HG02884 (cell line): ENCODE results near the gene KIF9.
"Not testable (repeated sequence)": the region's sequence is repeated elsewhere in the genome, so short reads cannot be mapped to it uniquely, and the experiment has no call there.

Source experiments
- ATAC-seq: cut with Tn5 transposase; IDR thresholded peaks from one replicate; pipeline ENCODE4 v1.9.1; 2021; ENCODE audit warnings: mild to moderate bottlenecking, moderate library complexity; ENCODE audit not compliant: unreplicated experiment

KIF9 gene

GRCh38 chr3:47259114-47259513 lies 23.5 kb downstream of the KIF9 start:
- ATAC-seq, result no peak

DNA sequence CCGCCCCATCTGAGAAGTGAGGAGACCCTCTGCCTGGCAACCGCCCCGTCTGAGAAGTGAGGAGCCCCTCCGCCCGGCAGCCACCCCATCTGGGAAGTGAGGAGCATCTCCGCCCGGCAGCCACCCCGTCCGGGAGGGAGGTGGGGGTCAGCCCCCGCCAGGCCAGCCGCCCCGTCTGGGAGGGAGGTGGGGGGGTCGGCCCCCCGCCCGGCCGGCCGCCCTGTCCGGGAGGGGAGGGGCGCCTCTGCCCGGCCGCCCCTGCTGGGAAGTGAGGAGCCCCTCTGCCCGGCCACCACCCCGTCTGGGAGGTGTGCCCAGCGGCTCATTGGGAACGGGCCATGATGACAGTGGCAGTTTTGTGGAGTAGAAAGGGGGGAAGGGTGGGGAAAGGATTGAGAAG lies 26.3 kb downstream of the KIF9 start:
- not testable (repeated sequence) for ATAC-seq

DNA sequence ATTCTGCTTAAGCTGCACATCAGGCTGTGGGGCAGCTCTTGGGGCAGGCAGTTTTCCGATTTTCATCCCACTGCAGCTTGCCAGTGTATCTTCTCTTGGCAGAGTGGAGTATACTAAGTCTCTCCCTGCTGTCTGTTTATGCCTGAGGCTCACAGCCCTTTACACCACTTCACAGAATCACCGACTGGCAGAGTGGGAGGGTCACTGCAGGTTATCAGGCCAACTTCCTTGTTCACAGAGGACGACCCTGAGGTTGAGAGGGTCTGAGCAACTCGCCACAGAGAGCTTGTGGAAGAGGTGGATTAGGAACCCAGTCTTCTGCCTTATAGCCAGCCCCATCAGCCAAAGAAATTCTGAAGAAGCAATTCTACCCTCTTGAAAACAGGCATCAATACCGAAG lies 30.9 kb downstream of the KIF9 start:
- no peak for ATAC-seq

DNA sequence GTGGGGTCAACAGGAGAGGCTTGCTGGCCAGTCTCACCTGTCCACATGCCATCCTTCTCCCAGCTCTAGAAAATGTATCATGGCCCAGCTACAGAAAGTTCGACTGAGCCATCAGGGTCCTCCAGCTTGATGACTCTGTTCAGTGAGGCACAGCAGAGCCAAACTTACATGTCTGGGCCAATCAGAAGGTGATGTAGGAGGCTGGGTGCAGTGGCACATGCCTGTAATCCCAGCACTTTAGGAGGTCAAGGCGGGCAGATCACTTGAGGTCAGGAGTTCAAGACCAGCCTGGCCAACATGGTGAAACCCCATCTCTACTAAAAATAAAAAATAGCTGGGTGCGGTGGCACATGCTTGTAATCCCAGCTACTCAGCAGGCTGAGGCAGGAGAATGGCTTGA lies 31.5 kb downstream of the KIF9 start:
- not testable (repeated sequence) for ATAC-seq

GRCh38 chr3:47250309-47251060 lies 32.1 kb downstream of the KIF9 start:
- ATAC-seq, result no peak

DNA sequence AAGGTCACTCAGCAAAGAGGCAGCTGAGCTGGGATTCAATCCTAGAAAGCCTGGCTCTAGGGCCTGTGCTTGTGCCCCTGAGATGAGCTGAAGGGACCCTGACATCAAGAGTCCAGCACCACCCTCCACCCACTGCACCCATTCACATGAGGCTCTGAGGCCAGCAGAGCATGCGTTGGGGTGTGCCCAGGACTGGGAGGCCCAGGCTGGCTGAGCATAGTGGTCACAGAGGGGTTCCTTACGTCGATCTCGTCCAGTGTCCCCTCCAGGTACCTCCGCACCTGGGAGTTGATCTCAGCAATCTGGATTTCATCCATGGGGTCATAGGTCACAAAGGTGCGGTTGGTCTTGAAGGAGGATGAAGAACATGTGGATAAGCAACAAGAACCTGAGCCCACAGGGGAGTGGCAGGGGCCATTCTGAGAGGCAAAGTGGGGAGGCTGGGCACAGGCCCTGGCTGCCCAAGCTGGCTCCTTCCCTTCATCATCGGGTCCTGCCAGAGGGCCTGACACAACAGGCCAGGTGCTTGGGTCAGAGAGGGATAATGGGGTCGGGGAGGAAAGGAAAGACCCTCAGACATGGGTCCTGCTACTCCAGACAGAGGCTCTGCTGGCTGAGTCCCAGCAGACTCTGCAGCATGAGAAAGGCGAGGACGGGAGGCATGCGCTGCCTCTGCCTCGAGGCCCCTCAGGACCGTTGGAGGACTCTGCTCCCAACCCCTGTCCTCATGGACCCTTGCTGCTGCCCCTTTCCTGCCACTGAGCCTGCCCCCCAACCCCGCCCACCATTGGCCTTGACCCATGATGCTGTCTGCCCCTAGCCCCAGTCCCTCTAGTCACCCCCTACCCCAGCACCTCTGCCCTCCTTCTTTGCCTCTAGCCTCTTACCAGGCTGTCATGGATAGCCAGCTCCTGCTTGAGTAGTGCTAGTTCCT lies 35.2 kb downstream of the KIF9 start:
- no peak for ATAC-seq

DNA sequence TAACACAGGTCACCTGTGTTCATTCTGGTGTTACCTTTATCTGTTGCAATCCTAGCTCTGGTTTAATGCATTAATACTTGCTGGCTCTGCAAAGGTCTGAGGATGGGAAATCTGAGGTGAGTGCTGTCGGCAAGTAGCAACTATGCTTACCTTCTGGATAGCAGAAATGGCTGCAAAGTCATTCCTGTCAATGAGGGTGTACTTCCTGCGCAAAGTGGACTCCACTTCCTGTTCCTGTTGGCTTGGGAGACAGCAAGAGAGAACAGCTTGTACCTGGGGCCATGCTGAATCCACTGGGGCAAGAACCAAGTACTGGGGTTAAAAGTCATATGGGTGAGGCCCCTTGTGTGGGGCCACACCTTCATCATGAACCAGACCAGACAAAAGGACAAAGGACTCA lies 37.3 kb downstream of the KIF9 start:
- ATAC-seq, result no peak

- ATAC-seq, result no peak
Observed at GRCh38 chr3:47244531-47245100, 38.0 kb downstream of the KIF9 start.

- ATAC-seq, result no peak
Observed at GRCh38 chr3:47243419-47244147, 39.0 kb downstream of the KIF9 start.

DNA sequence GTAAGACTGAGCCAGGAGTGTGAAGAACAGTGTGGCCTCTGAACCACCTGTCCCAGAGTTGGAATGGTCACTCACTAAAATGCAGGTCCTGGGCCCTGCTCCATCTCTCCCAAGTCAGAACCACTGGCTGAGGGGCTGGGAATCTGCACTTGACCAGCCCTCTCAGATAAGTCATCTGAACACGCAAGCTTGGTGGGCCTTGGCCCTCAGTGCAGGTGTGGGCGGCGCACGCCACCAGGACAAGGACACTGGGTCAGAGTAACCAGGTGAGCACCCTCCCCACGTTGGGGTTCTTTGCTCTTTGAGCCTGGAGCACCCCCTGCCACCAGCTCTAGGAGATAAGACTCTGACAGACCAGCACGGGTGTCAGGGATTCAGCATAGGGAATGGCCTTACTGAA lies 42.7 kb downstream of the KIF9 start:
- no peak for ATAC-seq

- ATAC-seq, result no peak
Observed at GRCh38 chr3:47238017-47238416, 44.6 kb downstream of the KIF9 start.

DNA sequence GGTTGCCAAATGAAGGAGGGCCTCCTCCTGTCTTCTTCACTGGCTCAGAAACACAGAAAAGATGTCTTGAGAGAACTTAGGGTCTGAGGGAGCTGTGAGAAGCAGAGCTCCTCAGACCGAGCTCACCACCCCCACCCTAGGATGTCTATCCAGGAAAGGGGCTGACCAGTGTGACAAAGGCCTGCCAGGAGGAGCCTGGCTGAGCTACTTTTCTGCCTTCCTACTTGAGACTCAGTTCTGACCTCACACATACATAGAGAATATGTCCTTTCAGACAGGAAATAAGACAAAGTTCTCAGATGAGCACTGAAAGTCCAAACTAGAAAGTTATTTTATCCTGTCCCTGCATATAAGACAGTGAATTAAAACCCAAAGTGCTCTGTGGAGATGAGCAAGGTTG lies 54.5 kb downstream of the KIF9 start:
- ATAC-seq, result peak; percentile 31

DNA sequence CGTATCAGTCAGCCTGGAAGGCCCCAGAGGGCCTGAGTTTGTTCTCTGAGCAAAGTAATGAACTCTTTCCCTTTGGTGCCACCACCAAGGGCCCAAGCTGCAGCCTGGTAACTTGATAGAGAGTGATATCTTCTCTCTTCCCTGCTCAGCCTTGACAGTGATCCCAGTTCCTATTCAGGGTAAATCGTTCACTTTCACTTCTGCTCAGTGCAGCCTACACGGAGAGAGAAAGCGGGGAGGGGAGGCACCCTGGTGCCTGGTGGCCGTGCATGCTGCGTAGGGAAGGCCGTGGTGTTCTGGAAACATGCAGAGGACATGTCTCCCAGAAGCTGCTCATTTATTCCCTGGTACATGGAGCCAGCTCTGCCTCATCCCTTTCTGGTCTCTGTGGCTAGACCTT lies 54.9 kb downstream of the KIF9 start:
- peak; percentile 73 for ATAC-seq

DNA sequence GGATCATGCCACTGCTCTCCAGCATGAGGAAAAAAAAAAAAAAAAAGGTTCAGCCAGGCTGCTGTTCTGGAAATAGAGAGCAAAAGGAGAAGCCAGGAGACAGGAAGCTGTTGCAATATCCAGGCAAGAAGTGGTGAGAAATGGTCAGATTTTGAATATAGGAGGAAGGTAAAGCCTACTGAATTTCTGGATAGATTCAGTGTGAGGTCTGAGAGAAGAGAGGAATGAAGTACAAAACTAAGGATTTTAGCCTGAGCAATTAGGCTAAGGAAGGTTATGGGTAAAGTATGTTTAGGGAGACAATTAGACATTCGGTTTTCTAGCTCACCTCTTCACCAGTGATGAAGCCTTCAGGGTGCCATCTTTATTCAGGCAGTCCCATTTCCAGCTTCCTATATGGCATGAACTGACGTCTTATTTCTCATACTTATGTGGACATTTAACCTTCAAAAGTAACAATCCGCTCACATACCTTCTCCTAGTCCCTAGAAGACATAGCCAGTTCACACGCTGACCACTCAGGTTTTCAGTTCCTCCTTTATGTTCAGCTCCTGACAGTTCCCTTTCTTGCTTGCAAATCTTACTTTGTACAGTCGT lies 57.2 kb downstream of the KIF9 start:
- no peak for ATAC-seq

GRCh38 chr3:47223755-47224154 lies 58.8 kb downstream of the KIF9 start:
- no peak for ATAC-seq

DNA sequence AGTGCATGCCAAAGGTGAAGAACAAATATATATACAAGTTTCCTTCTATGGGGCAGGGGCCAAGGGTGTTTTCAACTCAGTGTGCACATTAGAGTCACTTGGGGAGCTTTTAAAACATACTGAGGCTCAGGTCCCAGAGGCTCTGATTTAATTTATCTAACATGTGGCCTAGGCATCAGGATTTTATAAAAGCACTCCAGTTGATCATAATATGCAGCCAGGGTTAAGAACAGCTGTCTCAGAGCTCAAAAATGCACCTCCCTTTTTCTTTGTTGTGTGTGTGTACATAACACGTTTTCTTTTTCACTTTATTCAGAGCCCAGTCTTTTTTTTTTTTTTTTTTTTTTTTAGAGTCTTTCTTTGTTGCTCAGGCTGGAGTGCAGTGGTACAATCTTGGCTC lies 60.8 kb downstream of the KIF9 start:
- ATAC-seq, result no peak

DNA sequence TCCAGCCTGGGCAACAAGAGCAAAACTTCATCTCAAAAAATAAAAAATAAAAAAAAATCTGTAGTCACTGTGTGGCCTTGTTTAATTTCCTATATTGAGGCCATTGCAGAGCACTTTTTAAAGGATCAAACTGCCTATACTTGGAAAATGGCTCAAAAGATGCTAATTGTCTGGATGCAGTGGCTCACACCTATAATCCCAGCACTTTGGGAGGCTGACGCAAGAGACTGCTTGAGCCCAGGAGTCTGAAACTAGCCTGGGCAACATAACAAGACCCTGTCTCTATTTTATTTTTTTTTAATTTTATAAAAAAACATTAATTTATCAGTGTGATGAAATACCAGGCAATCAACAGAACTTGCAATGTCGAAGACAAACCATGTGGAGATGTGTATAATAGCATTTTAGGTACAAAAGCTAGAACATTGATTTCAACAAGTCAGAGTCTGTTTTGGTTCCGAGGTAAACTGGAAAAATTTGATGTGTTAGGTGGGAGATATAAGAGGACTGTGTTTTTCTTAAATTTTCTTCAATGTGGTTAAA lies 71.7 kb downstream of the KIF9 start:
- ATAC-seq, result no peak

DNA sequence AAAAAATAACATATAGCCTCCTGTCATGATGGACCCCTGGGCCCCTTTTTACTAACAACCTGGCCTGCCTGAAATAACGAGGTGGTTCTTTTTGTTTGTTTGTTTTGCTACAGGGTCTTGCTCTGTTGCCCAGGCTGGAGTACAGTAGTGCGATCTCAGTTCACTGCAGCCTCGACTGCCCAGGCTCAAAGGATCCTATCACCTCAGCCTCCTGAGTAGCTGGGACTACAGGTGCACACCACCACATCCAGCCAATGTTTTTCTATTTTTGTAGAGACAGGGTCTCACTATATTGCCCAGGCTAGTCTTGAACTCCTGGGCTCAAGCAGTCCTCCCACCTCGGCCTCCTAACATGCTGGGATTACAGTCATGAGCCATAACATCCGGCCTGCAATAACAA lies 76.6 kb downstream of the KIF9 start:
- ATAC-seq, result not testable (repeated sequence)

DNA sequence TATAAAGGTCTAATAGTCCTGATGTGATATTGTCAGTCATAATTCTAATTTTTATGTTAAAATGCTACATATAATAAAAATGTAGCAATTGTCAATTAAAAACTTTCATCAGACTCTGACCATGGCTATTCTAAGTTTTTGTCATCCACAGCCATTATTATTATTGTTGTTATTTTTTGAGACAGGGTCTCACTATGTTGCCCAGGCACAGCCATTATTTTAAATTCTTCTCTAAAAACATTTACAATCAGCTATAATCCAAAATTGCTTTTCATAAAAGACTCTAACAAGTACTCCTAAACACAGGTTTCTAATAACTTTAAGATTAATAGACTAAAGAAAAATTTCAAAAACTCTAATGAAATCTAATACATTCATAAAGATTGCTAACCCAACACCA lies 77.7 kb downstream of the KIF9 start:
- ATAC-seq, result no peak

DNA sequence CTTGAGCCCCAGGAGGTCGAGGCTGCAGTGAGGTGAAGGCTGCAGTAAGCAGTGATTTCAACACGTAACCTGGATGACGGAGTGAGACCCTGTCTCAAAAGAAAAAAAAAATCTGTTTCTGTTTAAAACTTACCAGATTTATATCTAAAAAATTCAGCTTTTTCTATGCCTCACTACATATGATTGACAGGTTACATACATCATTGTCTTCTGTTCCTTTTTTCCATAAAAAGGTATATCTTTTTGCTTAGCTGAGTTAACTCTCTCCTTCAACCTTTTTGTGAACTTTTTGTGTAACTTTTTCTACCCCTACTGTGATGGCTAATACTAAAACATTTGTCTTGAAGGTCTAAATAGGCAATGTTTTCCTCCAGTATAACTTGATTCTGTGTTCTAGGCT lies 80.1 kb downstream of the KIF9 start:
- no peak for ATAC-seq
